GM21576 (cell line): ENCODE results near the gene DCTN1.
"Not testable (repeated sequence)": the region's sequence is repeated elsewhere in the genome, so short reads cannot be mapped to it uniquely, and the experiment has no call there.

ENCODE experiments used
- ATAC-seq: cut with Tn5 transposase; IDR thresholded peaks from one replicate; pipeline ENCODE4 v1.9.1; 2021; ENCODE audit warnings: mild to moderate bottlenecking, moderate library complexity; ENCODE audit not compliant: unreplicated experiment

Gene DCTN1

GRCh38 chr2:74372674-74373073 lies 7.4 kb downstream of the DCTN1 start:
- ATAC-seq, result no peak

GRCh38 chr2:74371421-74371820 lies 8.7 kb downstream of the DCTN1 start:
- no peak for ATAC-seq

- no peak for ATAC-seq
These were observed 10.1 kb downstream of the DCTN1 start for GRCh38 chr2:74369976-74370375.

GRCh38 chr2:74368499-74368898 lies 11.6 kb downstream of the DCTN1 start:
- ATAC-seq, result no peak

- ATAC-seq, result no peak
These were observed 12.3 kb downstream of the DCTN1 start for GRCh38 chr2:74367789-74368188.

- ATAC-seq, result no peak
These were observed 14.1 kb downstream of the DCTN1 start for GRCh38 chr2:74366036-74366435.

GRCh38 chr2:74364533-74365505 lies 15.3 kb downstream of the DCTN1 start:
- no peak for ATAC-seq

- no peak for ATAC-seq
These were observed 18.8 kb downstream of the DCTN1 start for GRCh38 chr2:74361327-74361726.

- no peak for ATAC-seq
These were observed 22.5 kb downstream of the DCTN1 start for GRCh38 chr2:74357627-74358026.

- ATAC-seq, result no peak
These were observed 30.2 kb downstream of the DCTN1 start for GRCh38 chr2:74349889-74350288.

GRCh38 chr2:74347742-74348141 lies 32.4 kb downstream of the DCTN1 start:
- ATAC-seq, result no peak

GRCh38 chr2:74347303-74347702 lies 32.8 kb downstream of the DCTN1 start:
- no peak for ATAC-seq

GRCh38 chr2:74345272-74345943 lies 34.7 kb downstream of the DCTN1 start:
- ATAC-seq, result no peak

GRCh38 chr2:74343316-74343715 lies 36.8 kb downstream of the DCTN1 start, which contains the start of gene SLC4A5:
Gene SLC4A5 (minus strand): TSS chr2:74343416. CDS start chr2:74315023, 28,393 bp downstream.
- no peak for ATAC-seq

- ATAC-seq, result not testable (repeated sequence)
These were observed 43.9 kb downstream of the DCTN1 start for GRCh38 chr2:74336227-74336626.

- ATAC-seq, result no peak
These were observed 45.2 kb downstream of the DCTN1 start for GRCh38 chr2:74334931-74335333.

GRCh38 chr2:74333896-74334586 lies 46.1 kb downstream of the DCTN1 start:
- ATAC-seq, result no peak

GRCh38 chr2:74333175-74333574 lies 46.9 kb downstream of the DCTN1 start:
- ATAC-seq, result no peak

- ATAC-seq, result no peak
These were observed 47.4 kb downstream of the DCTN1 start for GRCh38 chr2:74332550-74333174.

GRCh38 chr2:74328573-74328972 lies 51.5 kb downstream of the DCTN1 start:
- ATAC-seq, result no peak

GRCh38 chr2:74328074-74328473 lies 52.0 kb downstream of the DCTN1 start:
- no peak for ATAC-seq
